Natural killer cell (primary cell): ENCODE data around the gene ZNF32. TPM values are rescaled to one million over a fixed set of nuclear protein-coding genes. Genes with fewer than 3 reads are reported as not detected.

Experiments
- ATAC-seq, 3 donors: fragments of 150-1000 bp in 2 of 3; fragments of 200-7000 bp in 1 of 3; cut with Tn5 transposase; 1 replicate in 1 of 3; 2 replicates in 2 of 3; pipeline ENCODE4 v1.10.0; 2021; ENCODE audit warnings: mild to moderate bottlenecking in 2 of 3, moderate library complexity in 2 of 3
- DNase-seq, 2 donors: peaks; one replicate each; pipeline versions ENCODE4 v3.0.0 to v3.0.0-alpha.2; 2013 to 2021; ENCODE audit warnings: mixed read lengths in 1 of 2
- H3K27ac ChIP-seq: one replicate; pipeline ENCODE4 v1.5.1; 2013; ENCODE audit warnings: mild to moderate bottlenecking, low read length
- H3K27me3 ChIP-seq: one replicate; pipeline ENCODE4 v1.6.1; 2013; ENCODE audit warnings: low read length; ENCODE audit not compliant: control insufficient read depth, insufficient read depth
- H3K36me3 ChIP-seq: one replicate; pipeline ENCODE4 v1.6.1; 2013; ENCODE audit warnings: low read length; ENCODE audit not compliant: control insufficient read depth, insufficient read depth
- H3K4me1 ChIP-seq: one replicate; pipeline ENCODE4 v1.6.1; 2013; ENCODE audit warnings: low read length; ENCODE audit not compliant: control insufficient read depth, insufficient read depth
- H3K4me3 ChIP-seq: one replicate; pipeline ENCODE4 v1.5.1; 2013; ENCODE audit warnings: low read length
- H3K9me3 ChIP-seq: one replicate; pipeline ENCODE4 v1.6.1; 2013; ENCODE audit warnings: low read length; ENCODE audit not compliant: control insufficient read depth, insufficient read depth
- H3K27ac Mint-ChIP-seq, 2 donors: one replicate each; pipeline ENCODE4 v1.8.0; 2022; ENCODE audit warnings: mild to moderate bottlenecking in 2 of 2, mixed read lengths in 2 of 2, moderate library complexity in 1 of 2
- H3K27me3 Mint-ChIP-seq, 2 donors: one replicate each; pipeline ENCODE4 v1.8.0; 2022; ENCODE audit warnings: low read depth in 2 of 2, mixed read lengths in 2 of 2
- H3K36me3 Mint-ChIP-seq: one replicate; pipeline ENCODE4 v1.8.0; 2022; ENCODE audit warnings: mixed read lengths
- H3K4me1 Mint-ChIP-seq, 2 donors: one replicate each; pipeline ENCODE4 v1.8.0; 2022; ENCODE audit warnings: mixed read lengths in 2 of 2
- H3K4me3 Mint-ChIP-seq: one replicate; pipeline ENCODE4 v1.8.0; 2022; ENCODE audit warnings: mild to moderate bottlenecking, moderate library complexity, mixed read lengths
- H3K9me3 Mint-ChIP-seq, 2 donors: one replicate each; pipeline ENCODE4 v1.8.0; 2022; ENCODE audit warnings: mixed read lengths in 2 of 2
- CTCF ChIP-seq: fragments of 200-600 bp; IDR thresholded peaks from one replicate; pipeline ENCODE4 v1.8.0; 2022; ENCODE audit warnings: antibody characterized with exemption
- WGBS: methylation state at CpG from one replicate; pipeline ENCODE4 v1.1.7; 2013; ENCODE audit warnings: missing lambda C conversion rate; ENCODE audit not compliant: insufficient coverage; 5-methylcytosine and 5-hydroxymethylcytosine counted together
- intact Hi-C: fragments of 100-400 bp; cut with micrococcal nuclease; formaldehyde crosslinking; loops from one replicate; pipeline ENCODE4 v1.14.2; 2022
- total RNA-seq, 4 donors: library from RNA; stranded (reverse); fragments of 120-200 nt in 1 of 4; gene quantifications; one replicate each; pipeline versions ENCODE4 v1.2.3 to v1.2.4, GENCODE V29; 2013 to 2022

The ZNF32 gene
- total RNA-seq, 3 donors from 2014 or later (not counting 1 experiment from before 2014, with no cell fraction given), result 19.1 to 28.9 (median 26.2) TPM

- intact Hi-C loops, result no loop called here
- peaks cover 48% of the 10 kb centered on the region for H3K4me1 ChIP-seq
- 67% methylated on average over 2 of the region's 2 CpGs for WGBS
- Mint-ChIP-seq H3K4me1 (peaks cover 50% of the 10 kb centered on the region in 2 donors), H3K36me3 (no peaks in the 10 kb centered on the region), H3K9me3 (no peaks in the 10 kb centered on the region), H3K27ac (peak overlapping the region in 1 of 2 donors; percentile 80), H3K4me3 (no peak overlapping the region), H3K27me3 (no peaks in the 10 kb centered on the region)
- no peak for ATAC-seq
- H3K9me3 ChIP-seq, result no peaks in the 10 kb centered on the region
- no peaks in the 10 kb centered on the region for H3K27me3 ChIP-seq
- no peak for TF ChIP-seq CTCF
- no peak for DNase-seq
- H3K27ac ChIP-seq, result no peak overlapping the region
- no peak overlapping the region for H3K4me3 ChIP-seq
- H3K36me3 ChIP-seq, result no peaks in the 10 kb centered on the region
These were observed 50.2 kb downstream of the ZNF32 start for GRCh38 chr10:43598446-43598845.

- H3K4me1 ChIP-seq, result peaks cover 48% of the 10 kb centered on the region
- WGBS, result 83% methylated on average over 3 of the region's 4 CpGs
- H3K36me3 ChIP-seq, result no peaks in the 10 kb centered on the region
- H3K9me3 ChIP-seq, result no peaks in the 10 kb centered on the region
- Mint-ChIP-seq H3K4me1 (peaks cover 50% of the 10 kb centered on the region in 2 donors), H3K9me3 (peaks cover 0 to 2% of the 10 kb centered on the region in 2 donors), H3K27me3 (no peaks in the 10 kb centered on the region), H3K27ac (peak overlapping the region; percentile 84 to 90), H3K4me3 (peak overlapping the region; percentile 92), H3K36me3 (peaks cover 6% of the 10 kb centered on the region)
- DNase-seq, result no peak
- peak overlapping the region; percentile 59 for H3K27ac ChIP-seq
- TF ChIP-seq CTCF, result no peak
- no peak for ATAC-seq
- intact Hi-C loops, result no loop called here
- no peak overlapping the region for H3K4me3 ChIP-seq
- H3K27me3 ChIP-seq, result no peaks in the 10 kb centered on the region
These were observed 52.1 kb downstream of the ZNF32 start for GRCh38 chr10:43596546-43596945.

- intact Hi-C loops, result loop anchor here (2.0 kb wide), 1 partner anchor 21 kb away; the partner anchor contains the start of gene ZNF239
- H3K27ac ChIP-seq, result peak overlapping the region; percentile 59
- no peak overlapping the region for H3K4me3 ChIP-seq
These were observed 52.9 kb downstream of the ZNF32 start for GRCh38 chr10:43595739-43596298.

More at GRCh38 chr10:43595739-43596298, 52.9 kb downstream of the ZNF32 start:
- no peak for TF ChIP-seq CTCF
- Histone ChIP-seq H3K4me1 (peaks cover 48% of the 10 kb centered on the region), H3K9me3 (peaks cover 5% of the 10 kb centered on the region), H3K27me3 (no peaks in the 10 kb centered on the region), H3K36me3 (no peaks in the 10 kb centered on the region)
- ATAC-seq (peak; percentile 51 to 61 (median 52)), DNase-seq (peak in 1 of 2 donors; percentile 51)
- 4% methylated on average over 5 of the region's 7 CpGs for WGBS
- Mint-ChIP-seq H3K9me3 (peaks cover 0 to 2% of the 10 kb centered on the region in 2 donors), H3K4me3 (peak overlapping the region; percentile 92), H3K36me3 (peaks cover 6% of the 10 kb centered on the region), H3K27me3 (no peaks in the 10 kb centered on the region), H3K27ac (peak overlapping the region; percentile 84 to 90), H3K4me1 (peaks cover 50% of the 10 kb centered on the region in 2 donors)
